CD4-positive, alpha-beta T cell treated with Interleukin-4 for 4 hours (primary cell): ENCODE results near the gene MAPKAP1.

Source experiments
- DNase-seq: peaks from one replicate; pipeline ENCODE4 v3.0.0-alpha.2; 2020

MAPKAP1 gene

DNA sequence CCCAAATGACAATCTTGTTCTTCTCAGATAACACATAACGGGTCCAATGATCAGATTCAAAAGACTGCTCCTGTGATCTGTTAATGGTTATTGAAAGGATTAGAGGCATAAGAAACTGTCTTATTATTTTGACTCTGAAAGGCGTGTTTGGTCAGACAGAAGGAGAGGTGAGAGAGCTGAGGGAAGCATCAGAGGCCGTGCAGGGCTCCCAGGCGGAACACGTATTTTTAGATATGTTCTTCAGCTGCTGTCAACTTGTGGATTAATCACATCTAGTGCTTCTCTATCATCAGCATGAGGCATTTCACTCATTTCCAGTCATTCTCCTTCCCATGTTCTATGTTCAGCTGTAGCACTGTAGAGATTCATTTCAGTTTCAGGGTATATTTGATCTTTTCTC is 199.8 kb downstream of the MAPKAP1 start:
- no peak for DNase-seq

GRCh38 chr9:125505988-125506438 is 201.0 kb downstream of the MAPKAP1 start:
- no peak for DNase-seq

GRCh38 chr9:125504616-125505015 is 202.4 kb downstream of the MAPKAP1 start:
- DNase-seq: no peak

DNA sequence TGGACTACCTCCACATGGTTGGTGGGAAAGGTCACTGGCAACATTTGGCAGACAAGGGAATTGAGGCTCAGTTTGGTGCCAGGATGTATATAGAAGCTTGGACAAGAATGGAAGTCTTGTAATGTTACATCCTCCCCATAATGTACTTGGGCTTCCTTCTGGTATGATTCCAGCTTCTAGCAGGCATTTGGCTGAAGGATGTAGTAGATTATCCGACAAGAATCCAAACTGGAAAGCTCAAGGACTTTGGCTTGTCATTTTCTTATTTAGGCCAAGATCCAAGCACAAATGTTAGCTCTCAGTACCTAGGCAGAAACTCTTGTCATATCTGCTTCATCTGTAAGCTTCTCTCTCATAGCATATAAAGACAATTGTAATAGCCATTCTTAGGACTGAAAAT is 209.1 kb downstream of the MAPKAP1 start:
- no peak for DNase-seq

DNA sequence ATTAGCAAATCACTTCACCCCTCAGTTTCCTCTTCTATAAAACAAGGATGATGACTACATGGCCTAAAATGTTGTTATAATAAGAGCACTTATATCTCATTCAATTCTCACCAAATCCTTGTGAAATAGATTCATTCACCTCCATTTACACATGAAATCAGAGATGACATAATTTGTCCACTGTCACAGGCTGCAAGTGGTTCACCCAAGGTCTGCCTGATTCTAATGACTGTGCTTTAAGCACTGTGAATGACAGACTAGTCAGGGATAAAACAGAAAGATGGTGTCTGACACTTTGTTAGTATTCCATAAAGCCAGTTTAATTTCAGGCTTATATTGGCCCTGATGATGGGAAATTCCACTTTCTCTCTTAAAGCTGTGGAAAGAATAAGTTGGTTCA is 209.5 kb downstream of the MAPKAP1 start:
- DNase-seq: no peak

- no peak for DNase-seq
Observed at GRCh38 chr9:125496313-125496834, 210.6 kb downstream of the MAPKAP1 start.

DNA sequence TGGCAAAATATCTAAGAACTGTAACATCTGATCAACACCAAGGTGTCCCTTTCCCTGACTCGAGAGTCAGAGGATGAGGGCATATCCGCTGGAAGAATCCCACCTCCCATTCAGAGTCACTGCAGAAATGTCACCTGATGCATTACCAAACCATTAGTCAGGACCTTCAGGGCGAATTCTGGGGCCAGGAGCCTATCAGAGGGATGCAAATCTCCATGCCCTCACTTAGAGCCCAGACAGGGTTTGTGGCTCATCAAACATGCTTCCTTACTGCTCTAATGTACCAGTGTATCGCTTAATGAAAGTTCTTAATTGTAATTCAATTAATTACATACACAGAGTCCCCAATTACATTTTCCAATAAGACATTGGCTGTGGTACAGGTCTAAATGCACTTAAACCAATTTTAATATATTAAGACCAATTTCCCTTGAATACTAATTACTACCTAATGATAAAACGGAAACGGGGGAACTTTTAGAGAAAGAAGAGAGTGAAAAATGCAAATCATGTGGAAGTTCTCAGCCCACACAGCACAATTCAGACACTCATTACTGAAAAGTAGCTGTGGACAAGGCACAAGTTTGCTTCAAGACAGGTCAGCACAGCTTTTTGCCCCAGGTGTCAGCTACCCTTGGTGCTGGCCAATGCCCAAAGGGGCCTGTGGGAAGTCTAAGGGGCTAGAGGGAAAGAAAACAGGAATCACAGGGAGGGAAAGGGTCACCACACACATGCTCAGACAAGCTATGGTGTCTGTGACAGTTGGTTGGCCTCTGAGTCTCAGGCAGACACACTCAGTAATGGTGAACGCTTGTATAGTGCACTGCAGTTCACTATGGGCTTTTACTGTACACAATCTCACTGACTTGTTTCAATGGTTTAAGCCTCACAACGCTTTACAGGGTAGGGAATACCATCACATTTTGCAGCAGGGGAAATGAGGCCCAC is 211.6 kb downstream of the MAPKAP1 start:
- DNase-seq: no peak

GRCh38 chr9:125494653-125494915 is 212.4 kb downstream of the MAPKAP1 start:
- DNase-seq: no peak

DNA sequence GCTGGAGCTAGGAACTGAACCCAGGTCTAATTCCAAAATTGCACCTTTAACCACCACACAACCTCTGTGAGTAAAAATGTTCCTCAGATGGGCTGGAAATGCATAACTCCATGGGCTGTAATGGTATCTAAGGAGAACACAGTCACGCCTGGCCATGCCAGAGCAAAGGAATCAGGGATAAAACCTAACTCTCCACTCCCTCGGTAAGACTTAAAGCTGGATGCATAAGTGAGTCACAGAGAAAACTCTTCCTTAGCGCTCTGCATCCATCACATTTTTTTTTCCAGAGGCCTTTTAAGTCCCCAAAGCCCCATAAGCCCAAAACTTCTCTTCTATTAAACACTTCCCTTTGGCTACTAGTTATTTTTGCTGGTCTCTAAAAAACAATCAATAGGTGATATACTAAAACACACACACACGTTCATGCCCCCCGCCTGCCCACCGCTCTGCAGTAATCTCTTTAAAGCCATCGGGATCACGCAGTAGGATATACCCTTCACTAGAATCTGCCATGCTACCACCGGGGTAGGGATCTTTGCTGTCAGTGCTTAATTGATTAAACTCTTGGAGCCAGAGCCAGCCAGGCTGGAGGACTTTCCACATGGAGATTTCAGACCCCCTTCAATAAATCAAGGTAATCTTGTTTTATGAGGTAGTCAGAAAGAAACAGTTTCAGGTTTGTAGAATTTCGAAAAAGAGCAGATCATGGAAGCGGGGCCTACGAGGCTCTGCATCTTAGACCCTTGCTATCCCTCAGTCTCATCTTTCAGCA is 212.9 kb downstream of the MAPKAP1 start:
- no peak for DNase-seq

GRCh38 chr9:125493384-125493783 is 213.6 kb downstream of the MAPKAP1 start:
- DNase-seq: no peak

DNA sequence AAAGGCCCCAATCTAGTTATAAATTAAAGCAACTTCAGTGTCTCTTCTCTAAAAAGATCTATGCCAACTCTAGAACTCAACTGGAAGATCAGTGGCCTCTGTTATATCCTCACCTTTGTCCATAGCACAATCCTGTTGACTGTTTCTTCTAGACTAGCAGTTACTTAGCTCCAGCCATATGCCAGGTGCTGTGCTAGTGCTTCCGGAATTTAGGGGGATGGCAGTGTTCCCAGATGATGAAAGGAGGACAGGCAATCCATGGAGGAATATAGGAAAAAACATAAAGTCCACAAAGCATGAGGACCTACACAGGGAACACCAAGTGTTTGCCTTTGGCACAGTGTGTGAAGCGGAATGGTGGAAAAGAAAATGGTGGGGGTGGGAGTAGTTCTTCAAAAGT is 214.3 kb downstream of the MAPKAP1 start:
- no peak for DNase-seq

- DNase-seq: no peak
Observed at GRCh38 chr9:125487842-125488241, 219.2 kb downstream of the MAPKAP1 start.

- DNase-seq: no peak
Observed at GRCh38 chr9:125486576-125486975, 220.4 kb downstream of the MAPKAP1 start.

DNA sequence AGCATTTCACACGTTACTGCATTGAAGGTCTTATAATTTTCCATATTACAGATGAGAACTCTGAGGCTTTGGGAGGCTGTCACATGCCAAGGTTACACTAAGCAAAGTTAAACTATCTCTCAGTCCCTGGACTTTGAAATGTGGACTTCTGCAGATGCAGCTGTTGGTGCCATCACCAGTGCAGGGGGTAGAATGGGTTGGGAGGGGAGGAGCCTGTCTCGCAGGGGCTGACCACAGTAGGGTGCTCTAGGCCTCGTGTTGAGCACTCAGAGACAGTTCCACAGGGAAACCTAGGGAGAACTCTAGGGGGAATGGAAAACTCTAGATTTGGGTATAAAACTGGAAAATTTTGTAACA is 220.9 kb downstream of the MAPKAP1 start:
- no peak for DNase-seq

- DNase-seq: no peak
Observed at GRCh38 chr9:125485471-125486151, 221.4 kb downstream of the MAPKAP1 start.

DNA sequence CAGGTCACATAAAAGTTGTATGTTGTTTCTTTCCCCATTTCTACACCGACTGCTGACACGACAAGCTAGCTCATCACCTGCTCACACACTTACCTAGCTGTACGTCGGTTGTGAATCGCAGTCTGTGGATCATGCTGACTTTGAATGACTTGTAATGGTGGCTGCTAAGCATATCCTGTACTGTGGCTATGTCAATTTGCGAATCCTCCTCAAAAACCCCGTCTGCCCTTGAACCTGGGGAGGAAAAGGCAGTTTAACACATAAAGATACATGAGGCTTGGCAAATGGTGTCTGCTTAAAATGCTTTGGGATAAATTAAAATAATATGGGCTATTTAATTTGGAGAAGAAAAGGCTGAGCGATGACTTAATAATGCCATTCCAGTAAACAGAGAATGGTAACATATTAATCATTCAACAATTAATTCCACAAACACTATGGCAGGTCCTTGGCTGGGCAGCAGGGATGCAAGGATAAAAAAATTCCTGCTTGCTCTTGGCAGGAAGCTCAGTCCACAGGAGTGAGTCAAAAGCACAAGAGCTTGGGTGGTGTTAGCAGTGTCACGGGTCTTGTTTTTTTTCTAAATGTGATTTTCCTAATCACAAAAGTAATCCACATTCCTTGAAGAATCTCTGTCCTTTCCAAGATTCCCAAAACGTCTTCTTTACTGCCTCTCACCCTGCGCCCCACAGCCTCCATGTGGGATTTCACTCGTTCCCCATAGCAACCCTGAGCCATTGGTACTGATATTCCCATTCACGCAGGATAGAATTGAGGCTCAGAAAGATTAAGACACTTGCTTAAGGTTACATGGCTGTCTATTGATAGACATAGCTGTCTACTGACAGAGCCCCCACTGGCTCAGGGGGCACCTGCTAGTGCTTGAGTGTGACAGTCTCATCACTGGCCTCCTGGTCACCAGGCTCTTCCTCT is 222.4 kb downstream of the MAPKAP1 start:
- no peak for DNase-seq

DNA sequence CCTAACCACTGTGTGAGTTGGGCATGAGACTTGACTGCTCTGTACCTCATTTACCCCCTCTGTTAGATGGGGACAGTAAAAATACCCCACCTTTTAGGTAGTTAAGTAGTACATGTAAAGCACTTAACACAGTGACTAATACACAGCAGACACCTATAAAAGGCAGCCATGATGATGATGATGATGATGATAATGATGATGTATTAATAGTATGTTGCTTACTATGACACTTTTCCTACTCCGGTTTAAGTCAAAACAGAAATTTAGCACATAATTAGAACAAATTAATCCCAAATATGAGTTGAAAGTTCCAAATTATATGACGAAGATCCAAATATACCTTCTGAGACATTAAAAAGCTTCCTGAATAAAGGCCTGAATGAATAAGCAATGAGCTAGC is 223.3 kb downstream of the MAPKAP1 start:
- no peak for DNase-seq

- no peak for DNase-seq
Observed at GRCh38 chr9:125479846-125480615, 227.0 kb downstream of the MAPKAP1 start.

- no peak for DNase-seq
Observed at GRCh38 chr9:125477089-125477544, 229.9 kb downstream of the MAPKAP1 start.

- no peak for DNase-seq
Observed at GRCh38 chr9:125476645-125477044, 230.4 kb downstream of the MAPKAP1 start.

GRCh38 chr9:125475385-125475784 is 231.6 kb downstream of the MAPKAP1 start:
- no peak for DNase-seq
